ENCODE results near the gene KCNIP4. TPM values are rescaled to one million over a fixed set of nuclear protein-coding genes. Genes with fewer than 3 reads are reported as not detected.

Gene KCNIP4
- total RNA-seq, 1 donor: not detected

DNA sequence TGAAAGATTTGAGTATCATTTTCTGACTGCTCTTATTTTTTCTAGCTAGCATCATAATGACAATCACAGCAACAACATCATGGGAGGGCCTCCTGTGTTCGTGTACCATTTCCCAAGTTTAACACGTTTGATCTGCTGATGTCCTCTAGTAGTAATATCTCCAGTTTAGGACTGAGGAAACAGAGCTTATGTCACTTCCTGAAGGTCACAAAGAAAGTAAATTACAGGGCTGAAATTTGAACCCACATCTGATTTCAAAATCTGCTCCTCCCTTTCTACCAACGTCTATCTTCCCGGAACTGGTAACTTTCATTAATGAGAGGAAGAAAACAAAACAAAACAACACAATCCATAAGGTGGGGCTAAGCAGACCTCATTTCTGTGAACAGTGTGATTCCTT is 945.6 kb downstream of the KCNIP4 start:
- no peak for DNase-seq (ENCODE audit: low read depth in 2 of 3, low spot score in 2 of 3)

DNA sequence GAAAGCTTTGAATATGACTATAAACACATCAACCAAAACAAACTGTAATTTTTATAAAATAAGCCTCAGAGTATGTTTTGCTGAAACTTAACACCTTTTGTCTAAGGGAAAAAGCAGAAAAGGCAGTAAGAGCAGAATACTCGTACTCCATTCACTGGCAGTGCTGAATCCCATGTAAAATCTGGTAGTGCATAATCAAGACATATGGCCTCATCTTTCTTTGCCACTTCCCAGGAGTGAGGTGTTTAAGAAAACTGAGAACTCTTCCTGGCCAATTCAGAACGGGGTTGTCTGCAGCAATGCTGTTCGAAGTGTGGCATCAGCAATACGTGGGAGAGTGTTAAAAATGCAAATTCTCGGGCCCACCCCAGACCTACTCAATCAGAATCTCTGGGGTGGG is 946.3 kb downstream of the KCNIP4 start:
- DNase-seq (ENCODE audit: low read depth in 2 of 3, low spot score in 2 of 3): no peak

DNA sequence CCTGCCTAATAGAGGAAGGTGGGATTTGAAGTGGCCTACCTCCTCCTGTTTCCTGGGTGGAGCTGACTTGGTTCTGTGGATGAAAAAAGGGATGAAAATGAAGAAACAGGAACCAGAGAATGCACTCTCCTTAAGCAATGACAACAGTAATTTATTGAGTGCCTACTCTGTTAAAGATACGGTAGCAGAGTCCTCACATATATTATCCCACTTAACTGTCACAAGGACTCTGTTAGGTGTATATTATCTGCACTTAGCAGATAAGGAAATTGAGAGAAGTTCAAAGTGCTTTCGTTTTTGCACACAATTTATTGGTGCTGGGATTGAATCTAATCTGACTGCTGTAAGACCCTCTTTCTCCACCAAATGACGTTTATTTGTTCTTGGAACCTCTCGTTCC is 947.1 kb downstream of the KCNIP4 start:
- DNase-seq (ENCODE audit: low read depth in 2 of 3, low spot score in 2 of 3): no peak

DNA sequence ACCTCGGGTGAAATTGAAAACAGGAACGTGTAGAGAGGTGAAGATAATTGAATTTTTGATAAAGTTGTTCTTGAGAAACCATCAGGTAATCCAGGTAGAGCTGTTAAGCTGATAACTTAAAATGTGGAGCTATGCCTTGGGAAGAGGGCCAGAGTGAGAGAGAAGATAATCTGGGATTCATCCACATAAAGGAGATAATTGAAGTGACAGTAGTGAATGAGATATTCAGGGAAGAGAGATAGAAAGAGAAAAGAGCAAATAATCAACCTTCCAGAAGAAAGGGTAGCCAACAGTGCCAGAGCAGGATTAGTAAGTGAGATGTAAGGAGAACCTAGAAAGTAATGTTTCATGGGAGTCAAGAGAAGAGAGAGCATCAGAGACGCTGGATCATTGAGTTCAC is 950.7 kb downstream of the KCNIP4 start:
- no peak for DNase-seq (ENCODE audit: low read depth in 2 of 3, low spot score in 2 of 3)

DNA sequence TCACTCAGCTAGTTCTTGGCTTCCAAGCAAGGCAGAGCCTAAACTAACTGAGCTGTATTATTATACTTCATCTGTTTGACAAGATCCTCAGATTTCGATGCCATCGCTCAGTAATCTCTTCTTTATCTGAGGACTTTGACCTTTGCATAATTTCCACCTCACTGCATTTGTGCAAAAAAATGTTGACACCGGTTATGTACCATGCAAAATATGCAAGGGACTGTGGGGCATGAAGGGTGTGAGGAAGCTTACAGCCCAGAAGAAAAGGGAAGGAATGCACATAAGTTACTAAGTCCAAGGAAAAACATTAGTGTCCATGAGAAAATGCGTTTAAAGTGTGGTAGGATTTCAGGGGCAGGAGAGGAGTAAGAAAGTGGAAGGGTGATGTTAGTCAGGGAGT is 953.0 kb downstream of the KCNIP4 start:
- no peak for DNase-seq (ENCODE audit: low read depth in 2 of 3, low spot score in 2 of 3)

DNA sequence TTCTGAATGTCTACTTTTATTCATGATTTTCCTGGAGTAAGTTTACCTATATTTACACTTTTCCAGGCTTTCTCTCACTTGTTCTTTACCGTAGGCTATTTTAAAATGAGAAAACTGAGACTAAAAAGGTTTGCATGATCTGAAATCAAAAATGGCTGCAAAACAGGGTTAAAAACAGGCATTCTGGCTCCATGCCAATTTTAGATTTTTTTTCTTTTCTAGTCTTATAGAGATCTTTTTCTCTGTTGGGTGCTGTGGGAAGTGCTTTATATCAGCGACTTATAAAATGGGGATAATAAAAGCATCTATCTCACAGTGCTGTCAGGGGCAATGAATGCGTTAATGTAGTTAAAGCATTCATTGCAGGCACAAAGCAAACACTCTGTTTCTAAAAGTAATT is 953.6 kb downstream of the KCNIP4 start:
- no peak for DNase-seq (ENCODE audit: low read depth in 2 of 3, low spot score in 2 of 3)

DNA sequence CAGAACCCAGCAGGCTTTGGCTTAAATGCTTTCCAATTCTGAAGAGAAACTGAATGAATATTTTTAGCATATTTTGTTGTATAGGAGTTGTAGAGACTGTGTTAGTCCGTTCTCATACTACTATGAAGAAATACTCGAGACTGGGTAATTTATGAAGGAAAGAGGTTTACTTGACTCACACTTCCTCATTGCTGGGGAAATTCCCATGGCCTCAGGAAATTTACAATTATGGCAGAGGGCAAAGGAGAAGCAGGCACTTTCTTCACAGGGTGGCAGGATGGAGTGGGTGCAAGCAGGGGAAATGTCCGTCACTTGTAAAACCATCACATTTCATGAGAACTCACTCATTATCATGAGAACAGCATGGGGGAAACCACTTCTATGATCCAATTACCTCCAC is 956.6 kb downstream of the KCNIP4 start:
- no peak for DNase-seq (ENCODE audit: low read depth in 2 of 3, low spot score in 2 of 3)

DNA sequence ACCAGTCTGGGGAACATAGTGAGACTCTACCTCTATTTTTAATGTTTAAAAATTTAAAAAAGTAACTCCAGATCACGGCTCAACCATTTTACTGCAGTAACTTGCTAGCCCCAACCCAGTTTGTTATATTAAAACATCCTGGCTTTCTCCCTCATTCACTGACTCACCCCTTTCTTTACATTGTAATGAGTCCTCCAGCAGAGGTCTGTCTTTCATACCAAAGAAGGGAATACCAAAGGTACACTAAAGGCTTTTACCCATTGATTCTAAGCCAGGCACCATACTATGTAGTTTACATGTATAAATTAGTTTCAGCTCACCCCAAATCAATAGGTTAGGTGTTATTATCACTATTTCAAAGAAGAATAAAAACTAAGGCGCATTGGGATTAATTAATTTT is 961.4 kb downstream of the KCNIP4 start:
- no peak for DNase-seq (ENCODE audit: low read depth in 2 of 3, low spot score in 2 of 3)

DNA sequence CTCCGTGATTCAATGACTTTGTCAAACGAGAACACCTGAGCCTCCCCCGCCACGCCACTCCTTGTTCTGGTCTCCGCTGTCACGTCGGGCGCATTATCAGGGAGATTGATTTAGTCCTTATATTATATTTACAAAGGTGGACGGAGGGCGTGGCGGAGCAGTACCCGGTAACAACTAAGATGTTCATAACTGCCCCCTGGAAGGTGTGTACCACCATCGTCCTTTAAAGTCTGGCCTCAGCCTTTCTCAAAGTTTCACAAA is 964.1 kb downstream of the KCNIP4 start:
- no peak for DNase-seq (ENCODE audit: low read depth in 2 of 3, low spot score in 2 of 3)

DNA sequence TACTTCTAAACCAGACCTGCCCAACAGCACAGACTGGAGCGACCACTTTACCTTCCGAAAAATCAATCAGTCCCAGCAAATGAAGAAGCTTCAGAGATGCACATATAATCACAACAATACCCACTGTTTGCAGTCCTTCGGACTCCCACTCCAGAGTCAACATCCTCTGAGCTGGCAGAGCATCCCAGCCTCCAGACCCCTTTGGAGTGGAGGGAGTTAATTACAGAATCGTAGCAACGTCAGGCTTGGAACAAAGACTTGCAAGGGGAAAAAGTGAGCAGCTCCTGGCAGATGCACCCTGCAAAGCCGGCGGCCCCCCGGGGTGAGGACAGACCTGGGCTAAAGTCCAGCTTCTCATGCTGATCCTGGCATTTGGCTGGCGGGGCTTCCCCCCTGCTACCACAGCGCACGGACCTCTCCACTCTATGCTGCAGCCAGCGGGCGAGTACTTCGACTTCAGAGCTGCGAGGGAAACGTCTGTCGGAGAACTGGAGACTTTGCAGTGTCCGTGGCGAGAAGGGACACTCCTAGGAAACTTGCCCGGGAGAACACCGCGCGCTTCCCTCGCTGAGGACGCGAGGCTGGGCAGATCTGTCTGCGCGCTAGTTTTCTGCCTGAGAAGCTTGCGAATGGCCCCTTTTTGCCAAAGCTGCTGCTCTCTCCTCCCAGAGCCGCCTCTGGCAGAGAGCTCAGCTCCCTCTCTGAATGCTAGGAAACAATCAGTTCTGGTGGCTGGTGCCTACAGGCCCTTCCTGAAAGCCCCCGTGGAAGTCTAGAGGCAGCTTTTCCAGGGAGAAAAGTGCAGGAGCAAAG is 964.6 kb downstream of the KCNIP4 start:
- no peak for DNase-seq (ENCODE audit: low read depth in 2 of 3, low spot score in 2 of 3)

DNA sequence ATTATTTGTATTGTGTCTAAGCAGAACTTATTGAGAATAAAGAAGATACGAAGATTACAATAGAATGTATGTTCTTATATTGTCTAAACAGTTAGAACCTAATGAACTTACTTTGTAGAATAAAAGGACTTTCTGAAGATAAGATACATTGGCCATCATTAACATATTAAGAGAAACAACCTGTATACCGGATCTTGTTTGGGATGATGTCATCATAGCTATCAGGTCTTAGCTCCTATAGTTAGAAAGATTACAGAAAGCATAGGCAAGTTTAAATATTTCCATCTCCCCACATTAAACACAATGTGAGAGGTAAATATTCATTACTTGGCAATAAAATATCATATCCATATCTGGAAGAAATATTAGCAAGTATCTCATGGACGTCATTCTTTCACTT is 966.0 kb downstream of the KCNIP4 start:
- no peak for DNase-seq (ENCODE audit: low read depth in 2 of 3, low spot score in 2 of 3)

DNA sequence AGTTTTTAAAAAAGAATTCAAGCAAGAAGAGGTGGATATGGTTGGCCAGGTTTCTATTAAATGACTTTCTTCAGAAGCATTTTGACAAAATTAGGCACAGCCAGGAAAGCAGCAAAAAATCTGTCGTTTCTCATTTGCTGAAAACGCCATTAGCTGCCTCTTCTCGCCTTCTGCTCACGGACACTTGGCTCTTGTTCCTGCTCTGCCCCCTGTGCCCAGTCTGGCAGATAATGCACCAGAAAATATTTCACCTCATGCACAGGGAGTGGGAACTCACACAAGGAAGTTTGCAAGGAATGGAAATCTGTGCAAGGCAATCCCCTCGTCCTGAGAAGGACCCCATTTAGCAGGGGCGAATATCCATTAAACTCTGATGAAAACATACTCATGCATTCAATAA is 988.3 kb downstream of the KCNIP4 start:
- no peak for DNase-seq (ENCODE audit: low read depth in 2 of 3, low spot score in 2 of 3)

DNA sequence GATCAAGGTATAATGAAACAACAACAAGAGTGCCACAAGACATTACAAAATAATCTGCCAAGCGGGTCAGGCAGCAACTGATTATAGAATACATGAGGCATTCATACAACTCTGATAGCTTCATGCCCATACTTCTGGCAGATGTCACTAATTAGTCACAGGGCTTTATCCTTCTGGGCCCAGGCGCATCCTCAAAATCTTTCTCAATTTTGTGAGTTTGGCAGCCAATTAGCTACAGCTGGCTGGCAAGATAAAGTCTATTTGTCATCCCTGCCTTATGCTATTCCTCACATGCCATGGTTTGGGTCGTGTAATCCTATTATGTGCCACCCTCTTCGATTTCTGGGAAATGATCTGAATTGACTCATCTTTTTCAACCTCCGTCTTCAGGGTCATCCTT is 994.0 kb downstream of the KCNIP4 start:
- no peak for DNase-seq (ENCODE audit: low read depth in 2 of 3, low spot score in 2 of 3)

DNA sequence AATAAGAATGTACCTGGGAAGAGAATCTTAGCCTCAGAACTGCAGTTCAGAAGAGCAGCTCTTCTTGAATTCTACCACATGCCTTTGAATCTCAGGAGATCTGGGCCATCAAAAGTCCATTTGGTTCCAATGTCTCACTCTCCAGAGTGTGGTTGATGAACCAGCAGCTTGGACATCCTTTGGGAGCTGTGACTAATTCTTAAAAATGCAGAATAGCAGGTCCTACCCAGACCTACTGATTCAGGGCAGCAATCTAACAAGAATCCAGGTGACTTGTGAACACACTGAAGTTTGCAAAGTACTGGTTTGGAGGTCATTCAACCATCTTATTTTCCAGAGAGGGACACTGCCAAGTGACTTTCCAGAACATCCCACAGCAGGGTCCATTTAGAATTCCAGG is 1003.6 kb downstream of the KCNIP4 start:
- no peak for DNase-seq (ENCODE audit: low read depth in 2 of 3, low spot score in 2 of 3)

DNA sequence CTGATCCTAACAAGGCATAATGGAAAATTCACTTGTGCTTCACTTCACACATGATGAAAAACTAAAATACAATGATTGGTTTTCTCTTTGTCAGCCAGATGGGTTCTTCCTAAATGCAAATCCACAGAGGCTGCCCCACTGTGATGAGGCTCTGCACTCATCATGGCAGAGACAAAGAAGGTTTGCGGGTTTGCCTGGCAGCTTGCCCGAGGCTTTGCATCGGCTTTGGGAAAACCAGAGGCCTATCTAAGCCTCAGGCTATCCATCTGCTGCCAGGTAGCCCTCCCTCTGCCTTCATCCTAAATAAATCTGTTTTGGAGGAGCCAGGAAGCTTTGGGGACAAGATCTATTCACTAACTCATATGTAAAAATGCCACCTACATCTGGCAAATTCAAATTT is 1004.1 kb downstream of the KCNIP4 start:
- no peak for DNase-seq (ENCODE audit: low read depth in 2 of 3, low spot score in 2 of 3)

DNA sequence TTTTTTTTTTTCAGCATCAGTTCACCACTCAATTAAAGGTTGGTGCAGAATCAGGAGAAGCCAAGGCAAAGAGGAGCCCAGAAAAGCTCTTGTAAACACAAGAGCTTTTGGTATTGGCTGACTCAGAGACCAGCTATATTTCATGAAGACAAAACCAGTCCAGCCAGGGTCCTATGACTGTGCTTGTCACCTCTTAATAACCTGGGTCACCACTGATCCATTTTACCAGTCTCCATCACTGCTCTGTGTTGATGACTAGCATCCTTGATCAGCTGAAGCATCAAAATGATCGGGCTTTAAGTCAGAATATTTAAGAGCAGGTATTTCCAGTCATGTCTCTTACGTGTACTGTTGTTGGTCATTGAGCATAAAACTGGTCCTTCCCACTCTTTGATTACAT is 1010.4 kb downstream of the KCNIP4 start:
- DNase-seq (ENCODE audit: low read depth in 2 of 3, low spot score in 2 of 3): no peak

DNA sequence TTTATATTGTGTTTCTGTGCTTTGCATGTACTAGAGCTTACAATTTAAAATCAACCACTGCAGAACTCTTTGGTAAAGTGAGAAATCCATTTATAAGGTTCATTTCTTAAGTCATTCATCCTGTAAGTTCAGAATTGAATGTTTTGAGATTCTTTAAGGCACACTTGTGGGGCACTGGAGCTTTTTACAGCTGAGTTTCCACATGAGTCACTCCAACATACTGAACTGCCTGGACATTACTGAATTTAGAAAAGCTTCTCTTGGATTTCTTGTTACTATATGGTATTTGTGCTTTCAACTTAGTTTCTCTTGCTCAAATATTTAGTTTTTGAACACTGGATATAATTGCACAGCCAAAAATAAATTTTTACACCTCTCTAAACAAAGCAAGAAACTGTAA is 1022.0 kb downstream of the KCNIP4 start:
- no peak for DNase-seq (ENCODE audit: low read depth in 2 of 3, low spot score in 2 of 3)

DNA sequence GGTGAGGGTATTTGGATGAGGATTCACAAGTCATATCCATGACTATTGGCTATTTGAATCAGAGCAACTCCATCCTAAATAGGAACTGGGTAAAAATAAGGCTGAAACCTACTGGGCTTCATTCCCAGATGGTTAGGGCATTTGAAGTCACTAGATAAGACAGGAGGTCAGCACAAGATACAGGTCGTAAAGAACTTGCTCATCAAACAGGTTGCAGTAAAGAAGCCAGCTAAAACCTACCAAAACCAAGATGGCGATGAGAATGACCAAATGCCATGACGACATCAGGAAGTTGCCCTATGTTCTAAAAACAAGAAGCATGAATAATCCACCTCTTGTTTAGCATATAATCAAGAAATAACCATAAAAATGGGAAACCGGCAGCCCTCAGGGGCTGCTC is 1023.4 kb downstream of the KCNIP4 start:
- no peak for DNase-seq (ENCODE audit: low read depth in 2 of 3, low spot score in 2 of 3)

DNA sequence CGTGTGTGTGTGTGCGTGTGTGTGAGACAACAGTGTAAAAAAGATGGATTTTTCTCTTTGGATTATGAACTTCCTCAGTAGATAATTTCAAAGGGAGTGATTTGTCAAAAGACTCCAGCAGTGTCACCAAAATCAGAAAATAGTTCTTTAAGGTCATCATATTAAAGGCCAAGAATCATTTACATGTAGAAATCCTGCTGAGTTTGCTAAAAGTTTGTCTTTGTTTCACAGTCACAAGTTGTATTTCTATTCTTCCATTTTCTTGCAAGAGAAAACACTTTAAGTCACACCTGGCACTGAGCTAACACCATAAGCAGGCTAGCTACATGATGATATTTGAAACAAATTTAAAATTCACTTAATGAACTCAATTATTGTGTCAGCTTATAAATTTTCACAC is 1025.6 kb downstream of the KCNIP4 start:
- no peak for DNase-seq (ENCODE audit: low read depth in 2 of 3, low spot score in 2 of 3)

DNA sequence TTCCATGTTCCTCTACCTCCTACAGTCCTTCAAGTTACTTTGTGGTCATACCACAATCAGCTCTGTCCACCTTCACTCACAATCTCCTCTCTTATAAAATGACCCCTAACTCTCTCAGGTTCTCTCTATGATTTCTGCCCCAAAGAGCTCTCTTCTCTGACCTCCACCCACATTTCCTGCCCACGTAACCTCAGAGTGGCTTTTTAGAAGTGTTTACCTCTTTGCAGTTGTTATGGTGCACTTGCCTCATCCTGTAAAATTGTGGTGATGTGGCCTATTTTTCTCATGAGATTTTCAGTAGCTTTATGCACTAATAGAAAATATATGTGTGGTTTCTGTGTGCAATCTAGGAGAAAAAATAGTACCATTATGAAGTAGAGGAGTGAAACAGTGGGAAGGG is 1032.5 kb downstream of the KCNIP4 start:
- no peak for DNase-seq (ENCODE audit: low read depth in 2 of 3, low spot score in 2 of 3)

DNA sequence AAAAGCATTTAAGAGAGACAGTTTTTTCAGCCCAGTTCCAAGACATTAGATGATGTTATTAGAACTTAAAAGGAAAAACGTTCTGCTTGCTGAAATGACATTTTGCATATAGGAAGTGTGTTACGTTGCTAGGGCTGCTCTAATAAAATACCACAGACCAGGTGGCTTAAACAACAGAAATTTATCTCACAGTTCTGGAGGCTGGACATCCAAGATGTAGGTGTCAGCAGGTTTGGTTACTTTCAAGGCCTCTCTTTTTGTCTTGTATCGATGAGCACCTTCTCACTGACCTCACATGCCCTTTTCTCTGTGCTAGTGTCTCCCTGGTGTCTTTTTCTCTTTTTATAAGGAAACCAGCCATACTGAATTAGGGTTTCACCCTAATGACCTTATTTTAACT is 1043.6 kb downstream of the KCNIP4 start:
- no peak for DNase-seq (ENCODE audit: low read depth in 2 of 3, low spot score in 2 of 3)

DNA sequence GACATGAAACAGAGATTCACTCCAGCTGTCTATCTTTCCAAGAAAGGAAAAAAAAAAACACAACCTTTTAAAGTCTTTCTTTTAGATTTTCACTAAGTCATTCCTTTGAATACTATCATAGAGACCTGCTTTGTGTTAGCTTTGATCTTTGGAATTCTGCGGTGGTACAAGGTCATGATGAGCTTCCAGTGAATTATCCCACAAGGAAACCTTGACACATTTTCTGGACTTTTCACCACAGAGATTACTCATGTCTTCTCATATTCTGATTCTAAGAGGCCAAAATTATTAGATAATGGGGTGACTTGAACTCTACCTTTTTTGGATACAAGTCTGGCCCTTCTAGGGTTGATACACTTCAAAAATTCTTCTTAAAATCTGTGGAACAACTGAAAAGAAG is 1046.7 kb downstream of the KCNIP4 start:
- DNase-seq (ENCODE audit: low read depth in 2 of 3, low spot score in 2 of 3): no peak

DNA sequence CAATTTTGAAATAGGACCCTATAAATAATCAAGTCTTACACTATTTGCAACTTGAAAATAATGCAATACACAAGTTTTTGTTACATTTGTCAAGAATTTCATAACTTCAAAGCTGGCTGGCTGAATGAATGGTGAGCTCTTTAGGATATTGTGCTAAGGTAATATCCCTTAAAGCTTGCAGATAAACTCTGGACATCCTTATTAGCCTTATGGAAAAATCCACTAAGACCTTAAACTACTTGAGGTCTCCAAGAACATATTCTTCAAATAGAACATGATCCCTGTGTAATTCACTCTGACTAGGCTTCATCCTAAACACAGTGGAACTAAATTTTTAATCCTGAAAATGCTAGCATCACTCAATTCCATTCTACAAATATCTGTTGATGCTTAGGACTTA is 1049.0 kb downstream of the KCNIP4 start:
- no peak for DNase-seq (ENCODE audit: low read depth in 2 of 3, low spot score in 2 of 3)
